DOHH2 (cell line): ENCODE results near the gene SLC25A27.

Source experiments
- H3F3A ChIP-seq: fragments of 200-600 bp; sonication (generic), shearing (Covaris generic); 2 replicates; pipeline ENCODE4 v1.6.0; 2016; ENCODE audit warnings: antibody characterized with exemption, mild to moderate bottlenecking; ENCODE audit not compliant: control insufficient read depth, insufficient read depth
- H3K27ac ChIP-seq: fragments of 200-600 bp; sonication (generic); 2 replicates; pipeline ENCODE4 v1.5.1; 2014; ENCODE audit warnings: low read depth, mild to moderate bottlenecking, low read length, moderate library complexity
- H3K27me3 ChIP-seq: fragments of 200-600 bp; sonication (generic); 2 replicates; pipeline ENCODE4 v1.6.1; 2014; ENCODE audit warnings: mild to moderate bottlenecking, low read length, mixed read lengths; ENCODE audit not compliant: control insufficient read depth
- H3K36me3 ChIP-seq: fragments of 200-600 bp; sonication (generic); 2 replicates; pipeline ENCODE4 v1.6.1; 2014; ENCODE audit warnings: mild to moderate bottlenecking, low read length, moderate library complexity, mixed read lengths; ENCODE audit not compliant: control insufficient read depth
- H3K4me1 ChIP-seq: fragments of 200-600 bp; sonication (generic); 2 replicates; pipeline ENCODE4 v1.6.1; 2014; ENCODE audit warnings: mild to moderate bottlenecking, low read length, mixed read lengths; ENCODE audit not compliant: control insufficient read depth
- H3K4me2 ChIP-seq: fragments of 200-600 bp; sonication (generic); 2 replicates; pipeline ENCODE4 v1.6.0; 2014; ENCODE audit warnings: mild to moderate bottlenecking, low read length, moderate library complexity
- H3K4me3 ChIP-seq: fragments of 200-600 bp; sonication (generic); 2 replicates; pipeline ENCODE4 v1.5.1; 2014; ENCODE audit warnings: mild to moderate bottlenecking, low read length, mixed read lengths
- H3K79me2 ChIP-seq: fragments of 200-600 bp; sonication (generic); 2 replicates; pipeline ENCODE4 v1.6.1; 2014; ENCODE audit warnings: mild to moderate bottlenecking, low read length, mixed read lengths; ENCODE audit not compliant: control insufficient read depth
- H3K9me2 ChIP-seq: fragments of 200-600 bp; sonication (generic); replicated peaks from 2 replicates; pipeline ENCODE4 v1.6.1; 2014; ENCODE audit warnings: mild to moderate bottlenecking, low read length, mixed read lengths; ENCODE audit not compliant: control insufficient read depth
- H3K9me3 ChIP-seq: fragments of 200-600 bp; sonication (generic); 2 replicates; pipeline ENCODE4 v1.6.1; 2014; ENCODE audit warnings: antibody characterized with exemption, low read length, mixed read lengths; ENCODE audit not compliant: control insufficient read depth, insufficient read depth
- H4K20me1 ChIP-seq: fragments of 200-600 bp; sonication (generic); 2 replicates; pipeline ENCODE4 v1.6.0; 2014; ENCODE audit warnings: low read depth, mild to moderate bottlenecking, antibody characterized with exemption, low read length, moderate library complexity; ENCODE audit not compliant: control insufficient read depth, insufficient read depth
- CTCF ChIP-seq: fragments of 200-600 bp; sonication (generic); IDR thresholded peaks from one replicate; pipeline ENCODE4 v1.5.1; 2014; ENCODE audit warnings: antibody characterized with exemption, mild to moderate bottlenecking, low read depth, low read length; ENCODE audit not compliant: poor library complexity, severe bottlenecking
- EZH2phosphoT487 ChIP-seq: fragments of 200-600 bp; sonication (generic); IDR thresholded peaks from 2 replicates; pipeline ENCODE4 v1.6.1; 2017; ENCODE audit warnings: borderline replicate concordance, mild to moderate bottlenecking, antibody characterized with exemption, low read length, moderate library complexity, mixed read lengths

SLC25A27 gene

GRCh38 chr6:46610862-46611553 lies 41.8 kb upstream of the SLC25A27 start:
- TF ChIP-seq CTCF (no peak), EZH2phosphoT487 (no peak)
- no peak overlapping the region for H3K4me3 ChIP-seq
- H3K79me2 ChIP-seq: no peaks in the 10 kb centered on the region
- H3K4me2 ChIP-seq: no peak overlapping the region
- no peaks in the 10 kb centered on the region for H3K4me1 ChIP-seq
- peaks cover 3% of the 10 kb centered on the region for H3K36me3 ChIP-seq
- no peaks in the 10 kb centered on the region for H3F3A ChIP-seq
- H3K9me2 ChIP-seq: no peaks in the 10 kb centered on the region
- H3K9me3 ChIP-seq: no peaks in the 10 kb centered on the region
- H3K27ac ChIP-seq: no peak overlapping the region
- no peaks in the 10 kb centered on the region for H3K27me3 ChIP-seq
- no peaks in the 10 kb centered on the region for H4K20me1 ChIP-seq

GRCh38 chr6:46612645-46613044 lies 40.1 kb upstream of the SLC25A27 start:
- Histone ChIP-seq H3K36me3 (peaks cover 8% of the 10 kb centered on the region), H4K20me1 (no peaks in the 10 kb centered on the region), H3K4me1 (no peaks in the 10 kb centered on the region), H3K9me2 (no peaks in the 10 kb centered on the region), H3K27me3 (no peaks in the 10 kb centered on the region), H3K4me2 (no peak overlapping the region), H3F3A (no peaks in the 10 kb centered on the region), H3K4me3 (no peak overlapping the region), H3K9me3 (no peaks in the 10 kb centered on the region), H3K27ac (no peak overlapping the region), H3K79me2 (no peaks in the 10 kb centered on the region)
- TF ChIP-seq EZH2phosphoT487: no peak
- TF ChIP-seq CTCF: no peak

- Histone ChIP-seq H4K20me1 (no peaks in the 10 kb centered on the region), H3K4me1 (no peaks in the 10 kb centered on the region), H3K9me3 (no peaks in the 10 kb centered on the region), H3K4me2 (no peak overlapping the region), H3K9me2 (no peaks in the 10 kb centered on the region), H3K79me2 (no peaks in the 10 kb centered on the region), H3K4me3 (no peak overlapping the region), H3K27me3 (no peaks in the 10 kb centered on the region), H3F3A (no peaks in the 10 kb centered on the region), H3K36me3 (peaks cover 26% of the 10 kb centered on the region), H3K27ac (no peak overlapping the region)
- TF ChIP-seq CTCF (no peak), EZH2phosphoT487 (no peak)
Observed at GRCh38 chr6:46618726-46619125, 34.0 kb upstream of the SLC25A27 start.
